NT2/D1 (cell line): ENCODE data around the gene MTERF4.

Experiments used
- DNase-seq: peaks from one replicate; pipeline ENCODE4 v3.0.0-alpha.2; 2011; ENCODE audit warnings: low read depth, low spot score
- H3K27me3 ChIP-seq: 2 replicates; pipeline ENCODE4 v1.6.0; 2011; ENCODE audit warnings: mild to moderate bottlenecking; ENCODE audit not compliant: insufficient read length, insufficient read depth
- H3K36me3 ChIP-seq: 2 replicates; pipeline ENCODE4 v1.6.1; 2011; ENCODE audit warnings: mild to moderate bottlenecking, low read length, mixed read lengths; ENCODE audit not compliant: insufficient read depth, insufficient read length
- H3K4me1 ChIP-seq: 2 replicates; pipeline ENCODE4 v1.5.1; 2011; ENCODE audit not compliant: insufficient read depth, insufficient read length
- H3K4me3 ChIP-seq: 2 replicates; pipeline ENCODE4 v1.5.1; 2011; ENCODE audit warnings: low read depth; ENCODE audit not compliant: insufficient read length
- H3K9ac ChIP-seq: 2 replicates; pipeline ENCODE4 v1.6.0; 2011; ENCODE audit warnings: low read depth; ENCODE audit not compliant: insufficient read length
- H3K9me3 ChIP-seq: 2 replicates; pipeline ENCODE4 v1.5.1; 2011; ENCODE audit warnings: mild to moderate bottlenecking, low read length; ENCODE audit not compliant: insufficient read depth
- SUZ12 ChIP-seq: IDR thresholded peaks from 2 replicates; pipeline ENCODE4 v1.6.1; 2011; ENCODE audit not compliant: insufficient read length, insufficient read depth; ENCODE audit errors: extremely low read depth
- YY1 ChIP-seq: IDR thresholded peaks from 2 replicates; pipeline ENCODE4 v1.6.1; 2011; ENCODE audit not compliant: insufficient read length, insufficient read depth
- ZNF274 ChIP-seq: IDR thresholded peaks from 2 replicates; pipeline ENCODE4 v1.6.1; 2011; ENCODE audit warnings: mild to moderate bottlenecking, low read depth, low read length

MTERF4 gene

GRCh38 chr2:241048949-241049343 is 53.1 kb downstream of the MTERF4 start:
- Histone ChIP-seq H3K36me3 (no peaks in the 10 kb centered on the region), H3K9ac (no peak overlapping the region), H3K4me3 (no peak overlapping the region), H3K27me3 (no peaks in the 10 kb centered on the region), H3K4me1 (no peaks in the 10 kb centered on the region), H3K9me3 (peaks cover 8% of the 10 kb centered on the region)
- TF ChIP-seq SUZ12 (no peak), ZNF274 (no peak), YY1 (no peak)
- no peak for DNase-seq

- Histone ChIP-seq H3K36me3 (no peaks in the 10 kb centered on the region), H3K27me3 (no peaks in the 10 kb centered on the region), H3K4me3 (no peak overlapping the region), H3K4me1 (no peaks in the 10 kb centered on the region), H3K9me3 (peaks cover 8% of the 10 kb centered on the region), H3K9ac (no peak overlapping the region)
- no peak for TF ChIP-seq ZNF274
- no peak for TF ChIP-seq YY1
- TF ChIP-seq SUZ12, result no peak
- DNase-seq, result no peak
Measured at GRCh38 chr2:241048149-241048948, 53.7 kb downstream of the MTERF4 start.

GRCh38 chr2:241047253-241048010 is 54.7 kb downstream of the MTERF4 start:
- no peaks in the 10 kb centered on the region for H3K27me3 ChIP-seq
- H3K36me3 ChIP-seq, result no peaks in the 10 kb centered on the region
- no peak overlapping the region for H3K9ac ChIP-seq
- no peak overlapping the region for H3K4me3 ChIP-seq
- no peak for DNase-seq
- no peaks in the 10 kb centered on the region for H3K4me1 ChIP-seq
- peaks cover 8% of the 10 kb centered on the region for H3K9me3 ChIP-seq
- TF ChIP-seq YY1 (no peak), ZNF274 (no peak), SUZ12 (no peak)
